NCI-H146 treated with DMSO at 0.1 percent for 48 hours (cell line): ENCODE results near the gene SYT1.
"Not testable (repeated sequence)": the region's sequence is repeated elsewhere in the genome, so short reads cannot be mapped to it uniquely, and the experiment has no call there.

Source experiments
- DNase-seq: peaks from one replicate; lab custom pipeline; 2025; ENCODE audit not compliant: unreplicated experiment; lab: John Stamatoyannopoulos, UW

Gene SYT1

GRCh38 chr12:78966062-78966461 lies 101.5 kb downstream of the SYT1 start:
- DNase-seq, result no peak

GRCh38 chr12:78966926-78967325 lies 102.4 kb downstream of the SYT1 start:
- no peak for DNase-seq

DNA sequence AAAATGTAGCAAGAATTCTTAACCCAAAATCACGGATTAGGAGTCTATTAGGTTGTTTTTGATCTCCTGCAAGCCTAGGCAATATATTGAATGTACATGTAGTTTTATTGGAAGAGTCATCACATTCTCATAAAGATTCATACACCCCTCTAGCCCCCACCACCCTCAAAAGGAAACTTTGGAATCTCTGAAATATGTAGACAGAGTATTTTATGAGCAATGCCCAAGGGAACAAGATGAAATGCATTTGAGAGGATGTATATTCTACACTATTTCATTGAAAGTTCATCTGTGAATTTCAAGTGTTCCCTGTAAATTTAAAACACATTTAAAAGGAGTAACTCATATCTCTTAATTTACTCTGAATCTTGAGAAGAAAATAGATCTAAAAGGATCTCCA lies 103.7 kb downstream of the SYT1 start:
- no peak for DNase-seq

GRCh38 chr12:78970041-78970440 lies 105.5 kb downstream of the SYT1 start:
- DNase-seq, result no peak

DNA sequence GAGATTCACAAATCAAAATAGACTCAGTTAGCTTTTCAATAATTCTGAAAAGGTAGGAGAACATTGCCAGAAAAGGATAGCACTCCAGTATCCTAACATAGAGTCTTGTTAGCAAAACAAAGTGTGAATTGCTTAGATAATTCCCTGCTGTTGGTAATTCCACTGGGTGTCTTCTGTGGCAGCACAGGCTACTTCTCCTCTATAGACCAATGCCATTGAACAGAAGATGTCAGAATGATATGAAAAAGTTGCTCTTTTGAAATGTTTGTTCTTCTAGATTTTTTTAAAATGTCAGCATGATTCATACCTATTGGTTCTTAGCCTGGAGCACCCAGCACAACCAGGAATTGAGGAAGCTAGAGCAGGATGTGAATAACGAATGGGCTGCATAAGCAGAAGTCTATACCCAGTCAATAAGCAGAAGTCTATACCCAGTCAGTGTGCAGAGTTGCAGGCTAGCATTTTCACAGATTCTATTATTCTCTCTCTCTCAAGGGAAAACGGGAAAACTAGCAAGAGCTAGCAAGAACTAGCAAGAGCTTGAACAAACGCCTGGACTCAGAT lies 112.8 kb downstream of the SYT1 start:
- peak; percentile 13 for DNase-seq

DNA sequence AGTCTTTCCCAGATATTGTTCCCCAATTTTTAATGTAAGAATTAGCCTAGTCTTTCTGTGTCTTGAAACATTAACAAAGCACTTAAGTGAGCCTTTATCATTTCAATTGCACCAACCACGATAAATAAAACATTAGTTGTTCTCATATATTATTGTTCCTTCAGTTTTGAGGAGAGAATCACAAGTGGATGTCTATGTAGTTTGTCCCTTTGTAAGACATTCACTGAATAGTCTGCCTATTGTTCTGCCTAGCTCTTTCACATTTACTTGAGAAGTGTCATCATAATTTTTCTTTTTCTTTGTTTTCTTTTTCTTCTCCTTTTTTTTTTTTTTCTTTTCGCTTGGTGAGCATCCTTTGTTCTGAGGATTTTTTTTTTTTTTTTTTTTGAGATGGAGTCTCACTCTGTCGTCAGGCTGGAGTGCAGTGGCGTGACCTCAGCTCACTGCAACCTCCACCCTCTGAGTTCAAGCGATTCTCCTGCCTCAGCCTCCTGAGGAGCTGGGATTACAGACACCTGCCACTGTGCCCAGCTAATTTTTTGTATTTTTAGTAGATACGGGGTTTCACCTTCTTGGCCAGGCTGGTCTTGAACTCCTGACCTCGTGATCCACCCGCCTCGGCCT lies 129.7 kb downstream of the SYT1 start:
- no peak for DNase-seq

GRCh38 chr12:79000501-79000900 lies 135.9 kb downstream of the SYT1 start:
- no peak for DNase-seq

GRCh38 chr12:79001404-79001803 lies 136.8 kb downstream of the SYT1 start:
- DNase-seq, result peak; percentile 26

DNA sequence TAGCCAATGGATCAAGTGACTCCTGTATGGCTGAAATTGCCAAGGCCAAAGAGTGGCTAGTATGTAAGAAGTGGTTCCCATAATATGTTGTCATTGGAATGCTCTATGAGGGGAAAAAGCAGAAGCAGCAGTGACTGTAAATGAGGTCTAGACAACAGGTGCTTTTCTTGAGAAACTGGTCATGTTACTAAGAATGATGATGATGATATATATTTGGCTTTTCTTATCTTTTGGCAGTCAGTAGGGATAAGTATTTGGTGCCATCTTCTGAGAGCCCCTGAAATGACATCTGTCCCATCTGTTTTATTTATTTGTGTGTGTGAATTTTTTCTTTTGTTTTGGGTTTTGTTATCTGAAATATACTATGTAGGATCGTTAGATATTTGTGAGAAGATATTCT lies 141.7 kb downstream of the SYT1 start:
- DNase-seq, result no peak

- DNase-seq, result no peak
These were observed 144.0 kb downstream of the SYT1 start for GRCh38 chr12:79008591-79008990.

GRCh38 chr12:79012636-79013035 lies 148.1 kb downstream of the SYT1 start:
- DNase-seq, result no peak

DNA sequence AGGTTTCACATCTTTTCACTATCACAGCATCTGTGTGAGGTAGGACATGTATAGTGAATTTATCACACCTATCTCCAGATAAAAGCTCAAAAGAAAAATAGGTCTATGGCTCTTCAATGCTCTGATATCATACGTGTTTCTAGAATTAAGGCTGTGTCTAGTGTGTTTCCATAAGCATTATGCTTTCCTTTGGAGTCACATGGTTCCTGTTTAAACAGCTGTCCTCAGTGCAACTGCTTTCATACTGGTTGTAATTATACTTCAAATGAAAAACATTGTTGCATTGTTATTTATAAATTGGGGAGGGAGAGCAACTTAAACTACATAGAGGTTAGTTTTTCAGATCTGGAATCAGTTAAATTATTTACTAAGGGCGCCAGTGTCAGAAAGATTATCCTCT lies 151.6 kb downstream of the SYT1 start:
- DNase-seq, result peak; percentile 93

- no peak for DNase-seq
These were observed 155.1 kb downstream of the SYT1 start for GRCh38 chr12:79019672-79020071.

GRCh38 chr12:79020106-79020505 lies 155.5 kb downstream of the SYT1 start:
- DNase-seq, result no peak

DNA sequence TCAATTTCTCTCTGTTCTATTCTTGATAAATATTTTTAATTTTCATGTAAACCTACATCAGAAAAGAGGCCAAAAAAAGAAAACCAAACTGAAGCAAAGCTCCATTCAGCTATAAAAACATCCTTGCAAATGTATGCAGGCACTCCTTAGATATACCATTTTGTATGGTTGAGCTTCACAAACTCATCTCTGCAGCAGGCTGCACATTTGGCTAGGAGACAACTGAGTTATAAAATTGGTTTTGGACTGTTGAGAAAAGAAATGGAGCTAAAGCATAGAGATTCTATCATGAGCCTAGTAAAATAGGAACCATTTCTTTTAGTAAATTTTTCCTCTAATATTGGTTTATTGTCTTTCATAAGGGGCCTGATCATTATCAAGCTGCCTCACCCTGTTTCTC lies 156.4 kb downstream of the SYT1 start:
- DNase-seq, result no peak

- no peak for DNase-seq
These were observed 158.7 kb downstream of the SYT1 start for GRCh38 chr12:79023261-79023660.

- DNase-seq, result no peak
These were observed 159.2 kb downstream of the SYT1 start for GRCh38 chr12:79023784-79024183.

DNA sequence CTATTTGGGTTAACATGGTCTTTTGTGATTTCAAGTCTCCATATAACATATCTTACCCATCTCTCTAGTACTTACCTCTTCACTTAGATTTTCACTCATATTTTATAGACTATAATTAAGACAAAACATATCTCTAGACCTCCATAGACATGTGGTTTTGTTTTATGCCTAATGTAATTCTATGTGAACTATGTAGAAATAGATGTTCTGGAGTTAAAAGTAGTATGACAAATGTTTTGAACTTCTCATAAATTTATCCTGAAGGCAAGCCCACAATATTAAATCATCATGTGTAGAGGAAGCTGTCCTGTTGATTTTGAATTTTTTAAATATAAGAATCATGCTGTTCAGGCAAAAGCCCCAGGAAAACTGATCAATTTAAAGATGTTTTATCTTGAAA lies 169.2 kb downstream of the SYT1 start:
- DNase-seq, result no peak

GRCh38 chr12:79044748-79045147 lies 180.2 kb downstream of the SYT1 start:
- DNase-seq, result not testable (repeated sequence)

GRCh38 chr12:79045149-79045703 lies 180.7 kb downstream of the SYT1 start:
- DNase-seq, result not testable (repeated sequence)

GRCh38 chr12:79046021-79046420 lies 181.4 kb downstream of the SYT1 start:
- no peak for DNase-seq

GRCh38 chr12:79048962-79049361 lies 184.4 kb downstream of the SYT1 start:
- no peak for DNase-seq

- DNase-seq, result no peak
These were observed 188.8 kb downstream of the SYT1 start for GRCh38 chr12:79053394-79053793.
